ENCODE data around the gene MUC6.

The MUC6 gene

GRCh38 chr11:1076061-1076665 is 39.6 kb upstream of the MUC6 start:
- TF ChIP-seq CTCF (IDR thresholded peaks at IDR 0.05; ENCODE audit: low read depth, low read length, missing control alignments): no peak
- H3K4me3 ChIP-seq (ENCODE audit: low read depth, low read length): no peak overlapping the region
- DNase-seq (ENCODE audit: low read depth): no peak

- DNase-seq (ENCODE audit: low read depth): no peak
- no peak for TF ChIP-seq CTCF (IDR thresholded peaks at IDR 0.05; ENCODE audit: low read depth, low read length, missing control alignments)
- H3K4me3 ChIP-seq (ENCODE audit: low read depth, low read length): no peak overlapping the region
These were observed 38.9 kb upstream of the MUC6 start for GRCh38 chr11:1075341-1075911.

GRCh38 chr11:1074244-1075221 is 38.0 kb upstream of the MUC6 start, which contains the start of gene MUC2:
Gene MUC2 (plus strand): TSS chr11:1074874.
- no peak for TF ChIP-seq CTCF (IDR thresholded peaks at IDR 0.05; ENCODE audit: low read depth, low read length, missing control alignments)
- no peak within 1 kb of the TSS for H3K4me3 ChIP-seq (ENCODE audit: low read depth, low read length)
- DNase-seq (ENCODE audit: low read depth): no peak

GRCh38 chr11:1073851-1074243 is 37.3 kb upstream of the MUC6 start:
- DNase-seq (ENCODE audit: low read depth): no peak
- no peak overlapping the region for H3K4me3 ChIP-seq (ENCODE audit: low read depth, low read length)
- TF ChIP-seq CTCF (IDR thresholded peaks at IDR 0.05; ENCODE audit: low read depth, low read length, missing control alignments): no peak

GRCh38 chr11:1073261-1073724 is 36.8 kb upstream of the MUC6 start:
- no peak for DNase-seq (ENCODE audit: low read depth)
- no peak overlapping the region for H3K4me3 ChIP-seq (ENCODE audit: low read depth, low read length)
- TF ChIP-seq CTCF (IDR thresholded peaks at IDR 0.05; ENCODE audit: low read depth, low read length, missing control alignments): no peak

- H3K4me3 ChIP-seq (ENCODE audit: low read depth, low read length): no peak overlapping the region
- no peak for TF ChIP-seq CTCF (IDR thresholded peaks at IDR 0.05; ENCODE audit: low read depth, low read length, missing control alignments)
- no peak for DNase-seq (ENCODE audit: low read depth)
These were observed 36.3 kb upstream of the MUC6 start for GRCh38 chr11:1072821-1073231.

All from GM12864 (cell line).